ENCODE data around the gene OLFML3. TPM values are rescaled to one million over a fixed set of nuclear protein-coding genes. Genes with fewer than 3 reads are reported as not detected.

OLFML3 gene
- total RNA-seq, 1 experiment from 2014 or later, result 7.0 TPM

DNA sequence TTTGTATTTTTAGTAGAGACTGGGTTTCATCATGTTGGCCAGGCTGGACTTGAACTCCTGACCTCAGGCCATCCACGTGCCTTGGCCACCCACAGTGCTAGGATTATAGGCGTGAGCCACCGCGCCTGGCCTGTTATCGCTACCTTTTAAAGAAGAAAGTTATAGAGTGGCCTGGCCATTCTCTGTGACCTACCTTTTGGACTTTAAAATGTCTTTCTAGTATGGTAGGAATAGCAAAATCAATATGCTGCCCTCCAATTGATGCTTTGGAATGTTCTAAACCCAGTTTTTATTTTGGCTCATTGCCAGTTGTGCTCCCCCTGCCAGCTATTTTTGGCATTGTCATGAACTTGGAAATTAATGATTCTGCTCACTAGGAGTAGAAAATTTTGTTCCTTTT, 30.3 kb upstream of the OLFML3 start:
- Histone ChIP-seq H3K9ac (ENCODE audit: low read length) (no peak overlapping the region), H2AFZ (ENCODE audit: low read length) (no peak overlapping the region), H3F3A (ENCODE audit: low read length, unreplicated experiment) (no peaks in the 10 kb centered on the region), H3K79me2 (ENCODE audit: low read length) (peaks cover 50% of the 10 kb centered on the region), H3K27me3 (ENCODE audit: low read length) (no peaks in the 10 kb centered on the region), H3K9me3 (ENCODE audit: low read length) (no peaks in the 10 kb centered on the region), H3K27ac (ENCODE audit: low read length) (no peak overlapping the region), H3K4me2 (ENCODE audit: low read length) (no peak overlapping the region), H4K20me1 (ENCODE audit: low read length) (no peaks in the 10 kb centered on the region), H3K9me2 (replicated peaks; ENCODE audit: low read length) (no peaks in the 10 kb centered on the region), H3K36me3 (ENCODE audit: low read depth, low read length) (0 out of 2 replicates have a peak, but pooled peaks cover 4% of the 10 kb centered on the region), H3K4me3 (ENCODE audit: low read length) (no peak overlapping the region), H3K4me1 (ENCODE audit: insufficient read depth, low read length) (no peaks in the 10 kb centered on the region)
- CTCF ChIA-PET, result no interaction called here
- ATAC-seq (no peak), DNase-seq (peak; percentile 27)
- POLR2A ChIA-PET (ENCODE audit: unreplicated experiment), result interaction anchor here (0.5 kb wide), 1 partner anchor 9 kb away, joined by 19 read pairs; no protein-coding TSS in a partner anchor
- TF ChIP-seq EZH2phosphoT487 (IDR thresholded peaks at IDR 0.05; ENCODE audit: borderline replicate concordance, low read length), result no peak
- peak; percentile 61 for TF ChIP-seq CTCF (conservative IDR thresholded peaks at IDR 0.05; ENCODE audit: low read depth, low read length)
- TF ChIP-seq EZH2 (IDR thresholded peaks at IDR 0.05; ENCODE audit: low read length, unreplicated experiment), result no peak
- intact Hi-C loops (cut with micrococcal nuclease), result no loop called here
- BruUV-seq (replicated peaks), result no TSS peak

DNA sequence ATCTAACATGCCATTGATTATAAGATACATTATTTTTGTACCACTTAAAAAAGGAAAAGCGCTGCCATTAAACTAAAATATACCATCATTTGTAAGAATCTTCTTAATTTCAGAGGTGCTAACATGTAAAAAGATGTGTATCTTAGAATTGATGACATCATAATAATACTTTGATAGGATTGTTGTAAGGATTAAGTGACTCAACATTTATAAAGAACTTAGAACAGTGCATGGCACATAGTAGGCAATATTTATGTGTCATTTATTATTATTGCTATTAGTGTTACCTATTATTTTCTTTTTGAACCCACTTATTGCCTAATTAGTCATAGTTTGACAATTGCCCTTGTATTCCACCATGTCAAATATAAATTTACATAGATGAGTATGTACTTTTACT, 28.4 kb upstream of the OLFML3 start:
- H3K4me3 ChIP-seq (ENCODE audit: low read length), result no peak overlapping the region
- no peak for TF ChIP-seq EZH2phosphoT487 (IDR thresholded peaks at IDR 0.05; ENCODE audit: borderline replicate concordance, low read length)
- no peak for TF ChIP-seq EZH2 (IDR thresholded peaks at IDR 0.05; ENCODE audit: low read length, unreplicated experiment)
- no peak for TF ChIP-seq CTCF (conservative IDR thresholded peaks at IDR 0.05; ENCODE audit: low read depth, low read length)
- H3F3A ChIP-seq (ENCODE audit: low read length, unreplicated experiment), result no peaks in the 10 kb centered on the region
- intact Hi-C loops (cut with micrococcal nuclease), result no loop called here
- no peaks in the 10 kb centered on the region; the same call in 1 of the 2 replicates for H3K36me3 ChIP-seq (ENCODE audit: low read depth, low read length)
- no peak overlapping the region for H3K4me2 ChIP-seq (ENCODE audit: low read length)
- no peaks in the 10 kb centered on the region for H3K9me2 ChIP-seq (replicated peaks; ENCODE audit: low read length)
- H3K79me2 ChIP-seq (ENCODE audit: low read length), result peaks cover 36% of the 10 kb centered on the region
- no peaks in the 10 kb centered on the region for H3K27me3 ChIP-seq (ENCODE audit: low read length)
- ChIA-PET POLR2A (ENCODE audit: unreplicated experiment) (no interaction called here), CTCF (no interaction called here)
- DNase-seq (no peak), ATAC-seq (no peak)
- no TSS peak for BruUV-seq (replicated peaks)
- H2AFZ ChIP-seq (ENCODE audit: low read length), result no peak overlapping the region
- no peaks in the 10 kb centered on the region for H4K20me1 ChIP-seq (ENCODE audit: low read length)
- no peaks in the 10 kb centered on the region for H3K9me3 ChIP-seq (ENCODE audit: low read length)
- no peak overlapping the region for H3K27ac ChIP-seq (ENCODE audit: low read length)
- H3K4me1 ChIP-seq (ENCODE audit: insufficient read depth, low read length), result no peaks in the 10 kb centered on the region
- H3K9ac ChIP-seq (ENCODE audit: low read length), result no peak overlapping the region

GRCh38 chr1:113951719-113952118, 27.6 kb upstream of the OLFML3 start:
- H3K79me2 ChIP-seq (ENCODE audit: low read length), result peaks cover 32% of the 10 kb centered on the region
- H3K4me1 ChIP-seq (ENCODE audit: insufficient read depth, low read length), result no peaks in the 10 kb centered on the region
- intact Hi-C loops (cut with micrococcal nuclease), result no loop called here
- no peak overlapping the region for H3K27ac ChIP-seq (ENCODE audit: low read length)
- POLR2A ChIA-PET (ENCODE audit: unreplicated experiment), result no interaction called here
- ATAC-seq, result no peak
- CTCF ChIA-PET, result no interaction called here
- no peak overlapping the region for H2AFZ ChIP-seq (ENCODE audit: low read length)
- TF ChIP-seq EZH2 (IDR thresholded peaks at IDR 0.05; ENCODE audit: low read length, unreplicated experiment) (no peak), EZH2phosphoT487 (IDR thresholded peaks at IDR 0.05; ENCODE audit: borderline replicate concordance, low read length) (no peak), CTCF (conservative IDR thresholded peaks at IDR 0.05; ENCODE audit: low read depth, low read length) (no peak)
- DNase-seq, result no peak
- H4K20me1 ChIP-seq (ENCODE audit: low read length), result no peaks in the 10 kb centered on the region
- H3K36me3 ChIP-seq (ENCODE audit: low read depth, low read length), result peaks cover 4% of the 10 kb centered on the region; the same call in 1 of the 2 replicates
- no peaks in the 10 kb centered on the region for H3K9me3 ChIP-seq (ENCODE audit: low read length)
- H3K27me3 ChIP-seq (ENCODE audit: low read length), result no peaks in the 10 kb centered on the region
- H3K4me2 ChIP-seq (ENCODE audit: low read length), result no peak overlapping the region
- H3F3A ChIP-seq (ENCODE audit: low read length, unreplicated experiment), result no peaks in the 10 kb centered on the region
- H3K4me3 ChIP-seq (ENCODE audit: low read length), result no peak overlapping the region
- no peak overlapping the region for H3K9ac ChIP-seq (ENCODE audit: low read length)
- no peaks in the 10 kb centered on the region for H3K9me2 ChIP-seq (replicated peaks; ENCODE audit: low read length)
- no TSS peak for BruUV-seq (replicated peaks)

Measured in PC-3 (cell line).